Ascending aorta (tissue), 2 donors: ENCODE data around the gene CYBA. TPM values are rescaled to one million over a fixed set of nuclear protein-coding genes. Genes with fewer than 3 reads are reported as not detected.

Experiments
- DNase-seq, 2 donors: peaks; one replicate each; pipeline ENCODE4 v3.0.0-alpha.2; 2019; ENCODE audit warnings: low spot score in 2 of 2
- H3K27ac ChIP-seq, 2 donors: fragments of 200-600 bp; sonication (generic); one replicate each; pipeline ENCODE4 v1.5.1; 2016 to 2017; ENCODE audit warnings: mild to moderate bottlenecking in 1 of 2
- H3K27me3 ChIP-seq: fragments of 200-600 bp; sonication (generic); one replicate; pipeline ENCODE4 v1.5.1; 2017
- H3K36me3 ChIP-seq, 2 donors: fragments of 200-600 bp; sonication (generic); one replicate each; pipeline ENCODE4 v1.5.1; 2016
- H3K4me1 ChIP-seq, 2 donors: fragments of 200-600 bp; sonication (generic); one replicate each; pipeline ENCODE4 v1.5.1; 2016 to 2017; ENCODE audit warnings: mild to moderate bottlenecking in 1 of 2
- H3K4me3 ChIP-seq, 2 donors: fragments of 200-600 bp; sonication (generic); one replicate each; pipeline ENCODE4 v1.5.1; 2016 to 2017; ENCODE audit warnings: mild to moderate bottlenecking in 1 of 2
- H3K9me3 ChIP-seq, 2 donors: fragments of 200-600 bp; sonication (generic); one replicate each; pipeline ENCODE4 v1.5.1; 2016
- CTCF ChIP-seq, 3 experiments: fragments of 200-600 bp in 2 of 3; fragments of 450-650 bp in 1 of 3; sonication (generic) in 2 of 3; IDR thresholded peaks; one replicate each; pipeline ENCODE4 v1.5.1; 2016 to 2019; ENCODE audit warnings: antibody characterized with exemption in 3 of 3, mild to moderate bottlenecking in 1 of 3, moderate library complexity in 1 of 3
- intact Hi-C: fragments of 100-400 bp; cut with DNase I; formaldehyde crosslinking; loops from one replicate; pipeline ENCODE4 v1.15.1; 2023
- total RNA-seq: library from RNA; depleted of rRNA; stranded (reverse); fragments of >200 nt; gene quantifications from one replicate; pipeline ENCODE4 v1.1.0, GENCODE V29; 2016

The CYBA gene
- total RNA-seq, 1 donor from 2014 or later = 361 TPM

- TF ChIP-seq CTCF (IDR thresholded peaks at IDR 0.05) = no peak
- no peaks in the 10 kb centered on the region for H3K4me1 ChIP-seq
- DNase-seq = no peak
- no peak overlapping the region for H3K4me3 ChIP-seq
- H3K27me3 ChIP-seq = no peaks in the 10 kb centered on the region
- no peak overlapping the region for H3K27ac ChIP-seq
- H3K9me3 ChIP-seq = no peaks in the 10 kb centered on the region
- intact Hi-C loops = no loop called here
- peaks cover 27 to 33% of the 10 kb centered on the region in 2 donors for H3K36me3 ChIP-seq
Observed at GRCh38 chr16:88617268-88618031, 33.4 kb downstream of the CYBA start.

- Histone ChIP-seq H3K4me1 (no peaks in the 10 kb centered on the region), H3K36me3 (peaks cover 22 to 31% of the 10 kb centered on the region in 2 donors), H3K9me3 (no peaks in the 10 kb centered on the region), H3K27me3 (no peaks in the 10 kb centered on the region), H3K4me3 (no peak overlapping the region), H3K27ac (no peak overlapping the region)
- intact Hi-C loops = no loop called here
- no peak for DNase-seq
- no peak for TF ChIP-seq CTCF (IDR thresholded peaks at IDR 0.05)
Observed at GRCh38 chr16:88616736-88617135, 34.1 kb downstream of the CYBA start.

GRCh38 chr16:88616320-88616719, 34.5 kb downstream of the CYBA start:
- H3K27ac ChIP-seq = no peak overlapping the region
- intact Hi-C loops = no loop called here
- no peak overlapping the region for H3K4me3 ChIP-seq
- H3K36me3 ChIP-seq = peaks cover 24 to 34% of the 10 kb centered on the region in 2 donors
- H3K9me3 ChIP-seq = no peaks in the 10 kb centered on the region
- no peaks in the 10 kb centered on the region for H3K27me3 ChIP-seq
- no peaks in the 10 kb centered on the region for H3K4me1 ChIP-seq
- no peak for TF ChIP-seq CTCF (IDR thresholded peaks at IDR 0.05)
- DNase-seq = no peak

- Histone ChIP-seq H3K27ac (no peak overlapping the region), H3K27me3 (no peaks in the 10 kb centered on the region), H3K4me1 (no peaks in the 10 kb centered on the region), H3K9me3 (no peaks in the 10 kb centered on the region), H3K36me3 (peaks cover 37 to 47% of the 10 kb centered on the region in 2 donors), H3K4me3 (no peak overlapping the region)
- no peak for TF ChIP-seq CTCF (IDR thresholded peaks at IDR 0.05)
- DNase-seq = no peak
- intact Hi-C loops = no loop called here
Observed at GRCh38 chr16:88614818-88615580, 35.9 kb downstream of the CYBA start.

GRCh38 chr16:88613911-88614817, 36.7 kb downstream of the CYBA start:
- H3K9me3 ChIP-seq = no peaks in the 10 kb centered on the region
- no peaks in the 10 kb centered on the region for H3K4me1 ChIP-seq
- TF ChIP-seq CTCF (IDR thresholded peaks at IDR 0.05) = no peak
- H3K4me3 ChIP-seq = no peak overlapping the region
- H3K36me3 ChIP-seq = peaks cover 45 to 51% of the 10 kb centered on the region in 2 donors
- intact Hi-C loops = no loop called here
- H3K27me3 ChIP-seq = no peaks in the 10 kb centered on the region
- DNase-seq = no peak
- H3K27ac ChIP-seq = no peak overlapping the region
